Endothelial cell of umbilical vein (primary cell): ENCODE results near the gene NOS2. TPM values are rescaled to one million over a fixed set of nuclear protein-coding genes. Genes with fewer than 3 reads are reported as not detected.

Experiments
- BruUV-seq: library from RNA; stranded (reverse); fragments of 400-500 nt; replicated peaks from 2 replicates; lab custom pipeline; 2021; lab: Mats Ljungman, UMichigan
- CTCF ChIA-PET: fragments of 300-600, 350-600 bp; sonication (Branson Sonifier 250); formaldehyde crosslinking; loops from one replicate; lab custom pipeline; 2021; ENCODE audit warnings: antibody characterized with exemption, inconsistent platforms; lab: Charles Lee
- POLR2A ChIA-PET: fragments of 300-600, 350-600 bp; sonication (Branson Sonifier 250); formaldehyde crosslinking; loops from one replicate; lab custom pipeline; 2021; ENCODE audit warnings: antibody characterized with exemption, inconsistent platforms; lab: Charles Lee
- DNase-seq: peaks from one replicate; pipeline ENCODE4 v3.0.0-alpha.2; 2011; ENCODE audit warnings: low read depth, low spot score
- FAIRE-seq: peaks from 2 replicates; lab custom pipeline; 2011; peaks lifted over from hg19 to GRCh38; lab: Jason Lieb, UNC
- H2AFZ ChIP-seq: 2 replicates; pipeline ENCODE4 v1.6.0; 2012; ENCODE audit warnings: low read depth, low read length, control low read depth, inconsistent platforms
- H3K27ac ChIP-seq: 2 replicates; pipeline ENCODE4 v1.5.1; 2011; ENCODE audit warnings: low read depth, mild to moderate bottlenecking, control low read depth, low read length, moderate library complexity; ENCODE audit not compliant: insufficient read depth
- H3K27me3 ChIP-seq, 2 experiments: 2 replicates each; pipeline versions ENCODE4 v1.6.0 to v1.6.1; 2011; ENCODE audit warnings: low read length in 2 of 2, mixed read lengths in 1 of 2; ENCODE audit not compliant: control insufficient read depth in 2 of 2, insufficient read depth in 2 of 2
- H3K36me3 ChIP-seq, 2 experiments: 2 replicates in 1 of 2; 3 replicates in 1 of 2; pipeline ENCODE4 v1.5.1; 2011; ENCODE audit warnings: low read length in 2 of 2, mild to moderate bottlenecking in 1 of 2, moderate library complexity in 1 of 2; ENCODE audit not compliant: control insufficient read depth in 2 of 2, insufficient read depth in 2 of 2; ENCODE audit errors: extremely low read depth in 1 of 2
- H3K4me1 ChIP-seq: 3 replicates; pipeline ENCODE4 v1.5.1; 2011; ENCODE audit warnings: mild to moderate bottlenecking, low read length; ENCODE audit not compliant: control insufficient read depth, insufficient read depth; ENCODE audit errors: extremely low read depth
- H3K4me2 ChIP-seq: 2 replicates; pipeline ENCODE4 v1.6.1; 2011; ENCODE audit warnings: low read length, control low read depth, mixed read lengths; ENCODE audit not compliant: insufficient read depth
- H3K4me3 ChIP-seq, 3 experiments: fragments of 200-600 bp in 1 of 3; sonication (generic), shearing (Covaris generic) in 1 of 3; replicated peaks in 1 of 3; 2 replicates each; pipeline ENCODE4 v1.5.1; 2011 to 2016; ENCODE audit warnings: control low read depth in 3 of 3, low read length in 3 of 3, mild to moderate bottlenecking in 2 of 3, inconsistent platforms in 1 of 3, low read depth in 1 of 3, moderate library complexity in 1 of 3; ENCODE audit not compliant: insufficient read depth in 1 of 3
- H3K79me2 ChIP-seq: 2 replicates; pipeline ENCODE4 v1.6.0; 2012; ENCODE audit warnings: low read length, inconsistent platforms; ENCODE audit not compliant: control insufficient read depth, insufficient read depth
- H3K9ac ChIP-seq: replicated peaks from 2 replicates; pipeline ENCODE3; 2011; ENCODE audit warnings: low read length, control low read depth; ENCODE audit not compliant: insufficient read depth; ENCODE audit errors: extremely low read depth
- H3K9me1 ChIP-seq: replicated peaks from 3 replicates; pipeline ENCODE4 v1.6.0; 2011; ENCODE audit warnings: mild to moderate bottlenecking, low read length; ENCODE audit not compliant: control insufficient read depth, insufficient read depth; ENCODE audit errors: extremely low read depth
- H3K9me3 ChIP-seq: replicated peaks from 2 replicates; pipeline ENCODE4 v1.5.1; 2012; ENCODE audit warnings: low read length, inconsistent platforms; ENCODE audit not compliant: control insufficient read depth, insufficient read depth
- H4K20me1 ChIP-seq: replicated peaks from 2 replicates; pipeline ENCODE3; 2011; ENCODE audit warnings: mild to moderate bottlenecking, low read length; ENCODE audit not compliant: control insufficient read depth, insufficient read depth; ENCODE audit errors: extremely low read depth
- CTCF ChIP-seq, 2 donors: IDR thresholded peaks; 1 replicate in 1 of 2; 2 replicates in 1 of 2; pipeline ENCODE4 v1.5.1; 2011; ENCODE audit warnings: low read length in 2 of 2, mild to moderate bottlenecking in 2 of 2, moderate library complexity in 2 of 2, control low read depth in 1 of 2, inconsistent platforms in 1 of 2, low read depth in 1 of 2; ENCODE audit not compliant: insufficient read depth in 1 of 2; ENCODE audit errors: extremely low read depth in 1 of 2
- EZH2 ChIP-seq: IDR thresholded peaks from 2 replicates; pipeline ENCODE4 v1.6.1; 2012; ENCODE audit warnings: borderline replicate concordance, low read depth, mild to moderate bottlenecking, moderate library complexity, low read length, inconsistent platforms; ENCODE audit not compliant: severe bottlenecking
- FOS ChIP-seq: IDR thresholded peaks from 2 replicates; pipeline ENCODE4 v1.6.1; 2011; ENCODE audit warnings: mild to moderate bottlenecking, low read length, moderate library complexity, borderline replicate concordance; ENCODE audit not compliant: insufficient read depth
- GATA2 ChIP-seq: IDR thresholded peaks from 2 replicates; pipeline ENCODE4 v1.7.0; 2011; ENCODE audit warnings: low read depth, mild to moderate bottlenecking, moderate library complexity, mixed read lengths, low read length; ENCODE audit not compliant: insufficient read length, insufficient read depth
- JUN ChIP-seq: IDR thresholded peaks from 2 replicates; pipeline ENCODE4 v1.6.1; 2011; ENCODE audit warnings: borderline replicate concordance, low read depth; ENCODE audit not compliant: insufficient read length, insufficient read depth
- MYC ChIP-seq: IDR thresholded peaks from one replicate; pipeline ENCODE4 v1.6.1; 2011; ENCODE audit warnings: mild to moderate bottlenecking, low read depth, low read length
- POLR2A ChIP-seq: IDR thresholded peaks from 2 replicates; pipeline ENCODE4 v1.6.1; 2012; ENCODE audit warnings: low read depth, mild to moderate bottlenecking, control low read depth, low read length
- POLR2AphosphoS5 ChIP-seq: IDR thresholded peaks from 2 replicates; pipeline ENCODE4 v1.6.1; 2012; ENCODE audit warnings: low read depth, mild to moderate bottlenecking, control low read depth, low read length, moderate library complexity; ENCODE audit not compliant: insufficient read depth
- dilution Hi-C: fragments of 300-500 bp; cut with MboI; formaldehyde crosslinking; loops from one replicate; pipeline ENCODE4 v1.15.0; 2019; ENCODE audit warnings: low sequenced_read_pairs; ENCODE audit not compliant: extremely low pct_ligation_motif_present
- intact Hi-C: fragments of 100-400 bp; cut with micrococcal nuclease; formaldehyde crosslinking; loops from one replicate; pipeline ENCODE4 v1.10.0; 2022
- polyA plus RNA-seq, 4 experiments: library from polyadenylated mRNA; depleted of rRNA in 3 of 4; stranded (reverse) in 3 of 4; unstranded in 1 of 4; fragments of >200 nt; gene quantifications; 2 replicates each; pipeline versions ENCODE4 v1.2.1 to v1.2.3, GENCODE V29; 2011 to 2012; ENCODE audit warnings: missing spikeins in 1 of 4
- small RNA-seq: library from RNA; depleted of rRNA; stranded (forward); fragments of <200 nt; gene quantifications from one replicate; pipeline ENCODE3, GENCODE V24; 2012; ENCODE audit warnings: low replicate concordance, low read depth; ENCODE audit not compliant: insufficient read depth, insufficient read length
- total RNA-seq: library from RNA; stranded (reverse); gene quantifications from 2 replicates; pipeline ENCODE4 v1.2.3, GENCODE V29; 2021
- TF ChIP-seq, protein P1 (sequence below): IDR thresholded peaks from 2 replicates; pipeline ENCODE4 v1.6.1; 2011; ENCODE audit not compliant: insufficient read depth, insufficient read length

The NOS2 gene
- total and polyA plus RNA-seq, 2 donors (not counting 3 experiments of a cell fraction or from before 2014, with no cell fraction given) = 0.01 TPM; not detected in 1

DNA sequence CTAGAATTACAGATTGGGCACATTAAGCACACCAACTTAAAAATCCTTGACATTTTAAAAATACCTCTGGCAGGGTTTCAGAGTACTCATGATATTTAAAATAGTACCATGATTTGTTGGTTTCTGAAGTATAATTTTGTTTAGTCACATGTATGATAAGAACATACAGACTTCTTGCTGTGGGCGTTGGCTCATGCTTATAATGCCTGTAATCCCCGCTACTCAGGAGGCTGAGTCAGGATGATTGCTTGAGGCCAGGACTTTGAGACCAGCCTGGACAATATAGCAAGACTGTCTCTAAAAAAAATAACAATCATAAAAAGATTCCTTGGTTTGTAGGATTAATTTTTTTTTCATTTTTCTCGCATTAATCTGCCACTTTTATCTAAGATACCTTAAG lies 78.5 kb downstream of the NOS2 start:
- Histone ChIP-seq H3K36me3 (no peaks in the 10 kb centered on the region), H3K79me2 (no peaks in the 10 kb centered on the region), H3K4me1 (no peaks in the 10 kb centered on the region), H3K4me3 (no peak overlapping the region), H3K27me3 (peaks cover 0 to 3% of the 10 kb centered on the region in 2 experiments), H4K20me1 (no peaks in the 10 kb centered on the region), H3K4me2 (no peak overlapping the region), H2AFZ (no peak overlapping the region), H3K9ac (no peak overlapping the region), H3K27ac (no peak overlapping the region), H3K9me3 (no peaks in the 10 kb centered on the region), H3K9me1 (no peaks in the 10 kb centered on the region)
- DNase-seq (no peak), FAIRE-seq (no peak)
- BruUV-seq = no TSS peak
- ChIA-PET POLR2A (no interaction called here), CTCF (no interaction called here)
- dilution Hi-C loops (no loop called here), intact Hi-C loops (no loop called here)
- TF ChIP-seq MYC (no peak), JUN (no peak), GATA2 (no peak), FOS (no peak), CTCF (IDR thresholded peaks at IDR 0.05; ENCODE audit: extremely low read depth in 1 of 2, insufficient read depth in 1 of 2, low read depth in 1 of 2, low read length in 2 of 2) (no peak), EZH2 (no peak), POLR2AphosphoS5 (no peak), POLR2A (no peak)
- TF ChIP-seq, protein P1, sequence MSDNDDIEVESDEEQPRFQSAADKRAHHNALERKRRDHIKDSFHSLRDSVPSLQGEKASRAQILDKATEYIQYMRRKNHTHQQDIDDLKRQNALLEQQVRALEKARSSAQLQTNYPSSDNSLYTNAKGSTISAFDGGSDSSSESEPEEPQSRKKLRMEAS = no peak

Small RNA genes within 50 kb of the gene (small RNA-seq; reads per million reads assigned to genes)
- not detected for gene AC130289.1
- not detected for gene AC130289.2

Other genes starting within 250 kb of the NOS2 start
- 32.5 and 52.4 TPM in 2 replicates for gene LGALS9, start 169.3 kb downstream of the NOS2 start, total RNA-seq
- 65.2 and 83.3 TPM in 2 replicates for gene LGALS9, start 169.3 kb downstream of the NOS2 start, polyA plus RNA-seq
- 3.1 and 4.0 TPM in 2 replicates for gene LYRM9, start 92.8 kb upstream of the NOS2 start, total RNA-seq
- gene LYRM9, start 92.8 kb upstream of the NOS2 start, polyA plus RNA-seq = 3.0 and 4.4 TPM in 2 replicates
- 32.6 and 34.2 TPM in 2 replicates for gene NLK, start 242.1 kb upstream of the NOS2 start, total RNA-seq
- gene NLK, start 242.1 kb upstream of the NOS2 start, polyA plus RNA-seq = 21.8 and 23.8 TPM in 2 replicates